Measurements from ENCODE around the gene LILRA6.
"Not testable (repeated sequence)": the region's sequence is repeated elsewhere in the genome, so short reads cannot be mapped to it uniquely, and the experiment has no call there.

Gene LILRA6

DNA sequence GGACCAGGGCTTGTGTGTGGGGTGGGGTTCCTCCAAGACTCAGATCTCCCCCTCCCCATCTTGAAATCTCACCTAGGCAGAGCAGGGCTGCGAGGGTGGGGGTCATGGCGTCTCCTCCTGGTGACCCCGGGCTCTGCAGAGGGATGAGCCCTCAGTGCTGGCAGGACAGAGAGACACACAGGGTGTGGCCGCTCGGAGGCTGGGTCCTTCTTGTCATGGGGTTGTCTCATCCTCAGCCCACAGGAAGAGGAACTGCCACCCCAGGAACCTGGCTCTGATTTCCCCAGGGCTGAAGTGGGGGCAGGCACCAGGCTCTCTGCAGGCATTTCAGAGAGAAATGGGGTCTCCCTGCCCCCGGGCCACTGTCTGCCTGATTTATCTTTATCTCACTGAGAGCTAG lies at the start of gene LILRA6:
LILRA6 (minus strand) TSS at position 145 of the 400 bp plus-strand sequence.
- not testable (repeated sequence) for DNase-seq

DNA sequence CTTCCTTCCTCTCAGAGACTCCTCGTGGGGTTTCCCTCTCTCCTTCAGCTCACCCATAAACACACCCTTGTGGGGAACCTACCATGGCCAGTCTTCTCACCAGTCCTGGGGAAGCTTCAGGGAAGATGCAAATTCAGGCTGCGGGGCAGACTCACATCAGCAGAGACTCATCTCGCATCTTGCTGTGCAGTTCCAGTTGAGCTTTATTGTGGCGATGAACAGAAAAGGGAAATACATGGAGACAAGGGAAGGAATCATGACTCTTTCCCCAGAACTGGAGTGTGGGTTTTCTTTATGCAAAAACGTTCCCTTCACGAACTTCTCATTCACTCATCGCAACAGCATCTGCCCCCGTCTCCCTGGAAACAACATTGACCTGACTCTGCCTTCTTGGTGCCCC lies 46.6 kb upstream of the LILRA6 start:
- not testable (repeated sequence) for DNase-seq

- DNase-seq: no peak
Measured at GRCh38 chr19:54287456-54287855, 44.9 kb upstream of the LILRA6 start.

- not testable (repeated sequence) for DNase-seq
Measured at GRCh38 chr19:54286283-54286682, 43.7 kb upstream of the LILRA6 start.

DNA sequence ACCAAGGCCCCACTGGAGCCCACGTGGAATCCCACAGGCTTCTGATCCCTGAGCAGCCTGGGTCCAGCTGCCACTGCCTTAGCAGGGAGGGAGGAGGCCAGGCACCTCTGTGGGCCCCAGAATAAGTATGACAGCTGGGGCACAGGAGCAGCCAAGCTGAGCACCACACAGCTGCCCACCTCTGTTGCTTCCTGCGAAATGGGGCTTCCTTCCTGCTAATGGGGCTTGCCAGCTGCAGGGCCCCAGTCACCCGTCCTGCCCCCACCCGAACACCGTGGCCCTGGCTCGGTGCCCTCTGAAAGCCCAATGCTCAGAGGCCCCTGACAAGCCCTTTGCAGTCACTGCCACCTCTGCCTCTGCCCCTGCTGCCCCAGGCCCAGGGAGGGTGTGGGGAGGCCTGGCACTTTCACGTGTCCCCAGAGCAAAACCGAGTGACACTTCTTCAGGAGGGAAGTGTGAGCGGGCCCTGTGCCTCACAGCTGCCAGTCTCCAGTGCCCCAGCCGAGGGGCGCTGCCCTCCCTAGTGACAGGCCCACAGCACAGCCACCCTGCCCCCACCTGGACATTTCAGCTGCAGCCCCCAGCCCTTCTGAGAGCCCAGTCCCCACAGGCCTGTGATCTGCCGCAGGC lies 43.0 kb upstream of the LILRA6 start:
- not testable (repeated sequence) for DNase-seq

- DNase-seq: no peak
Measured at GRCh38 chr19:54282686-54283470, 40.3 kb upstream of the LILRA6 start.

- DNase-seq: not testable (repeated sequence)
Measured at GRCh38 chr19:54281729-54282075, 39.1 kb upstream of the LILRA6 start.

DNA sequence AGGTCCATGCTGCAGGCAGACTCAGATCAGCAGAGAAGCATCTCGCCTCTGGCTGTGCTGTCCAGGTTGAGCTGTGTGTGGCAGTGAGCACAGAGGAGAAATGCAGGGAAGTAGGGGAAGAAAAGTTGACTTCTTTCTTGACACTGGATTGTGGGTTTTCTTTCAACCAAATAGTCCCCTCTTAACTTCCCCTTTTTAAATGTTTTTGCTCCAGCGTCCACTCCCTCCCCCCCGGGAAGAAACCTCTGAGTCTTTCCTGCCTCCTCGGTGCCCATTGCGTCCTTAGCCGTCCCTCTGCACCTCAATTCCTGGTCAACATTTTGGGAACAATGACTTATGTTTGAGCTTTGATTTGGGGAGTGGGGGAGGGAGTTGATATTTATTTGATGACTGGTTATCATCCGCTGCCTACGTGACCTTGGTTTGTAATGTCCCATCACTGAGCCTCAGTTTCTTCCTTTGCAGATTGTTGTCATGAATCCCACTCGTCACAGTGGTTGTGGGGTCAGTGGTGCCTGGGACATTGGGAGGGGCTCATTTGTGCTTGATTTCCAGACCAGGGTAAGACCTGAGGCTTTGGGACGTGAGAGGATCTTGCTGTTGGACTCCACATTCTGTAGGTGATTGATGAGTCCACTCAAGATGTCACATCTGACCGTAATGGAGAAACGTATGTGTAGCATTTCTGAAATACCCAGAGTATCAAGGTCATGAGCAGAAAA lies 38.6 kb upstream of the LILRA6 start, which contains the start of gene LILRB2:
LILRB2 (minus strand) TSS at position 104 of the 722 bp plus-strand sequence. CDS start 614 bp downstream, outside the sequence.
- no peak for DNase-seq

DNA sequence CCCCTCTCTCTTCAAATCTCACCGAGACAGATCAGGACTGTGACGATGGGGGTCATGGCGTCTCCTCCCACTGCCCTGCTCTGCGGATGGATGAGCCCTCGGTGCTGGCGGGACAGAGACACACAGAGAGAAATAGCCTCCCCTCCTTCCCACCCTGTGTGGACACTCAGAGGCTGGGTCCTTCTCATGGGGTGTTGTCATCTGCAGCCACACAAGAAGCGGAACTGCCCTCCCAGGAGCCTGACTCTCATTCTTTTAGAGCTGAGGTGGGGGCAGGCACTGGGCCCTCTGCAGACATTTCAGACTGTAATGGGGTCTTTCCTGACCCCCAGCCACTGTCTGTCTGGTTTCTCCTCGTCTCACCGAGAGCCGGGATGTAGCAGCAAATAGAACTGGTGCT lies 37.9 kb upstream of the LILRA6 start:
- not testable (repeated sequence) for DNase-seq

DNA sequence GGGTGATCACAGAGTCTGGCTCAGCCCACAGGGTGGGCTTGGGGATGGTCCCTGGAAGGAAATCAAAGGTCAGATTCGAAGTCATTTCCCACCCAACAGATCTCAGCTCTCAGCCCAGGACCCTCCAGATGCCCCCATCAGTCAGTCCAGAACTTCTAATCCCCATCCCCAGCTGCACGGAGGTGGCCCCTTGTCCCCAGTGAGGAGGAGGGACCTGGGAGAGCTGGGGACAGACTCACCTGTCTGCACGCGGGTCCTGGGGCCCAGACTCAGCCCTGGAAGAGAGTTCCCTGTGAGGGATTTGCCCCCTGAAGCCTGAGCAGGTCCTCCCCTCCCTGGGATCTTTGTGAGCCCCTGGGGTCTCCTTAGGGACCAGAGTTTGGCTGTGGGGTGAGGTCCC lies 37.4 kb upstream of the LILRA6 start:
- not testable (repeated sequence) for DNase-seq

- no peak for DNase-seq
Measured at GRCh38 chr19:54279406-54279962, 36.9 kb upstream of the LILRA6 start.

DNA sequence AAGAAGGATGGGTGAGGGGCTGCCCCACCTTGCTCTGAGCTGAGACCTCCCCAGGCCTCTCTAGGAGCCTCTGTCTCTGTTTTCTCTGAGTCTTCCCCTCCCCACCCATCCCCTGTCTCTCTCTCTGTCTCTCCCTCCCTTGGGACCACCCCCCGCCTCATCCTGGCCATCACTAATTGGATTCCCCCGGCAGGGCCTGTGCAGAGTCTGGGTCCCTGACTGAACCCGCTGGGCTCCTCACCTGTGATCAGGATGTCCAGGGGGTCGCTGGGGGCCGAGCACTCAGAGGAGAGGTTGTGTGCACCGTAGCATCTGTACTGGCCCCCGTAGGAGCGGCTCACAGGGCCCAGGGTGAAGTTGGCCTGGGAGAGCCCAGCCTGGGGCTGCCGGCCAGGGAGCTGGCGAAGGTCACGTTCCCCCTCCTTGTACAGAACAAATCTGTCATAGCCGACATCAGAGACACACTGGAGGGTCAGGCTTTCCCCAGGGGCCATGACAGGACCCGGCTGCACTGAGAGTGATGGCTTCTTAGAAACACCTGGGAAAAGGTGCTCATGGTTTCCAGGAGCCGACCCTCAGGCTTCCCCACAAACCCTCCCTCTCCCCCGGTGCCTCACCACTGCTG lies 36.1 kb upstream of the LILRA6 start:
- not testable (repeated sequence) for DNase-seq

DNA sequence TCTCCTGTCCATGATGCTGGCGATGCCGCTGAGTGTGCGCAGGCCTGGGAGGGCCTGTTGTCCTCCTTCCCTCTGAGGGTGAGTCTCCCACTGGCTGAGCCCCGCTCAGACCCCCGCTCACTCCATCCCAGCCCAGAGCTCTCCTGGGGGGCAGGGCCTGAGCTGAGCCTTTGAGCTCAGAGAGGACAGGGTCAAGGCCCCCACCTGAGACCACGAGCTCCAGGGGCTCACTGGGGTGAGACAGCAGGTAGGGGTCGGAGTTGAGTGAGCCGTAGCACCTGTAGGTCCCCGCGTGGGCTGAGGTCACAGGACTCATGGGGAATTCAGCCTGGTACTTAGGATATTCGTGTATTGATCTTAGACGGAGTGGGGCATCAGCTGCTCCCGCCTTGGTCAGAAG lies 35.5 kb upstream of the LILRA6 start:
- not testable (repeated sequence) for DNase-seq

GRCh38 chr19:54277111-54277615 lies 34.6 kb upstream of the LILRA6 start:
- not testable (repeated sequence) for DNase-seq

- DNase-seq: no peak
Measured at GRCh38 chr19:54275951-54276350, 33.4 kb upstream of the LILRA6 start.

DNA sequence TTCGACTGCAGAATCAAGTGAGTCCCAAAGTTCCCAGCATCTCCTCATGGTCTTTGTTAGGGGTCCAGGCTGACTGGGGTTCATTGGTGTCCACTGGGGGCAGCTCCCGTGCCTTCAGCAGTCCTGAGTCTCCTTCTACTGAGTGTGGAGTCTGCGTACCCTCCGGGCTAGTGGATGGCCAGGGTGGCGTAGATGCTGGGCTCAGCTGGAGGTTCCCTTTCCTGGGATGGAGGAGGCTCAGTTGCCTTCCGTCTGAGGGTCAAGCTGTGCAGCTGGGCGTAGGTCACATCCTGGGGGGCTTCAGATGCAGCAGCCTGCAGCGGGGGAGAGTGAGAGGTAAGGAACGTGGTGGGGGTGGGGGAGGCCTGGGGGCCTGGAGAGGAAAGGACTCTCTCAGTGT lies 31.9 kb upstream of the LILRA6 start:
- DNase-seq: not testable (repeated sequence)

- no peak for DNase-seq
Measured at GRCh38 chr19:54273821-54274220, 31.2 kb upstream of the LILRA6 start.

DNA sequence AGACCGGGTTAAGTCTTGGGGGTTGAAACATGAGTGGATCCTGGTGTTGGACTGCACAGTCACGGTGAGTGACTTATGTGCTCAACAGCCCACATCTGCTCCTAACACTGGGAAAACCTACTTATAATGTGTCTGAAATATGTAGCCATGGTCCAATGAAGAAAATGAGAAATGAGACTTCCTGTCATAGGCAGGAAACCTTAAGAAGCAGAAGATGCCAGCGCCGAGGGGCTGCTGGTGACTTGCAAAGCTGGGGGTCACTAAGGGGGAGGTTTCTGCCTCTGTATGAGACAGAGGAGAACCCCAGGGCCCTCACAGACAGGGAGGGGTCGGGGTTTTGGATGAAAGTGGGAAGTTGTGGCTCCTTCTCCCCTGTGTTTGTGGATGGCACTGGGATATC lies 29.6 kb upstream of the LILRA6 start:
- not testable (repeated sequence) for DNase-seq

DNA sequence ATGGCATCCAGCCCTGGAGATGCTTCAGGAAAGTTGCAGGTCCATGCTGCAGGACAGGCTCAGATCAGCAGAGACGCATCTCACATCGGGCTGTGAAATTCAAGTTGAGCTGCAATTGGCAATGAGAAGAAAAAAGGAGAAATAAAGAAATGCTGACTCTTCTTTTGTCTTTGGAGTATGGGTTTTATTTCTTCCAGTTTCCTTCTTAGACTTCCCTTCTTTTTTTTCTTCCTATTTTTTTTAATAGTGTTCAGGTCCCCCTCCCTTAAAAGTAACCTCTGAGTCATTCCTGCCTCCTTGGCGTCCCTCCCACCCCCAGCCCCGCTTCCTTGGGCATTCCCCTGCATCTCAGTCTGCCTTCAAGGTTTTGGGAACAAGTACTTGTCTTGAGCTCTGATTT lies 29.0 kb upstream of the LILRA6 start:
- DNase-seq: not testable (repeated sequence)

DNA sequence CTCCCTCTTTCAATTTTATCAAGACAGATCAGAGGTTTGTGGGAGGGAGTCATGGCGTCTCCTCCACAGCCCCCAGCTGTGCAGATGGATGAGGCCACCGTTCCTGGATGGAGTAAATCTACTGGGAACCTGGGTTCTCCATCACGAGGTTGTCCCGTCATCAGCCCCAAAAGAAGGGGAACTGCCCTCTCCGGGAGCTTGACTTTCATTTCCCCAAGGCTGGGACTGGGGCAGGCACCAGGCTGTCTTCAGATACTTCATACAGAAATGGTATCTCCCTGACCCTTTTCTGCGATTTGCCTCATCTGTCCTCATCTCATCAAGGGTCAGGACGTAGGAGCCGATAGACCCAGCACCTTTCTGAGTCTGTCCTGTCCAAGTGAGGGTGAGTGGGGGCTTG lies 28.5 kb upstream of the LILRA6 start:
- DNase-seq: no peak

DNA sequence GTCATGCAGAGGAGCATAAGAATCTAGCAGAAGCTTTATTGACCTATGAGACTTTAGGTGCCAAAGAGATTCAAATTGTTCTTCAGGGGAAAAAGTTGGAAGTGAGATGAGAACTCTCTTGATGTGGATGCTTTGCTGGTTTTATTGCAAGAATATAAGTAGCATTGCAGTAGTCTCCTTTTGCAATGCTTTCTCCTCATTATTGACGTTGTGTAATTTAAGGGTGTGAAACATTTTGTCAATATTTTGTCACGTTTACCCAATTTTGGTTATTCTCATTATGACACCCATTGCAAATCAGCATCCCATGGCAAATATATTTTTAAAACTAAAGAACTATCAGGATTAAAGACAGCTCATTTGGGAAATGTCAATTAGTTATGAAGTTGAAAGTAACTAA lies 26.3 kb upstream of the LILRA6 start:
- DNase-seq: no peak

- DNase-seq: no peak
Measured at GRCh38 chr19:54266133-54266532, 23.5 kb upstream of the LILRA6 start.

DNA sequence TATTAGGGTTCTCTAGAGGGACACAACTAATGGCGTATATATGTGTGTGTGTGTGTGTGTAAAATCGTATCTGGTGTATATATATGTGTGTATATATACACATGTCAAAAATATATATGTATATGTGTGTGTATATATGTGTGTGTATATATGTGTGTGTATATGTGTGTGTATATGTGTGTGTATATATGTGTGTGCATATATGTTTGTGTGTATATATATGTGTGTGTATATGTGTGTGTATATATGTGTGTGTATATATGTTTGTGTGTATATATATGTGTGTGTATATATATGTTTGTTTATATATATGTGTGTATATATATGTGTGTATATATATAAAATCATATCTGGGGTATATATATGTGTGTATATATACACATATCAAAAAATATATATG lies 19.9 kb upstream of the LILRA6 start:
- no peak for DNase-seq

Measured in GOT3 (cell line).